GM23248 (cell line): ENCODE measurements around the gene RALY. TPM values are rescaled to one million over a fixed set of nuclear protein-coding genes. Genes with fewer than 3 reads are reported as not detected.

Experiments used
- DNase-seq: peaks from one replicate; pipeline ENCODE4 v3.0.0-alpha.2; 2015
- H2AFZ ChIP-seq: fragments of 200-600 bp; sonication (generic); 2 replicates; pipeline ENCODE4 v1.6.1; 2016; ENCODE audit warnings: antibody characterized with exemption
- H3F3A ChIP-seq: fragments of 200-600 bp; sonication (generic); 2 replicates; pipeline ENCODE4 v1.6.1; 2016; ENCODE audit warnings: mild to moderate bottlenecking, antibody characterized with exemption, mixed run types; ENCODE audit not compliant: insufficient read depth
- H3K27ac ChIP-seq: fragments of 200-600 bp; sonication (generic); 2 replicates; pipeline ENCODE4 v1.5.1; 2016; ENCODE audit warnings: mild to moderate bottlenecking
- H3K27me3 ChIP-seq: fragments of 200-600 bp; sonication (generic); replicated peaks from 2 replicates; pipeline ENCODE4 v1.6.1; 2016; ENCODE audit warnings: mild to moderate bottlenecking; ENCODE audit not compliant: insufficient read depth
- H3K36me3 ChIP-seq: fragments of 200-600 bp; sonication (generic); 2 replicates; pipeline ENCODE4 v1.6.1; 2016; ENCODE audit warnings: low read depth, mild to moderate bottlenecking
- H3K4me1 ChIP-seq: fragments of 200-600 bp; sonication (generic); 2 replicates; pipeline ENCODE4 v1.6.1; 2016; ENCODE audit warnings: mild to moderate bottlenecking; ENCODE audit not compliant: insufficient read depth
- H3K4me2 ChIP-seq: fragments of 200-600 bp; sonication (generic); one replicate; pipeline ENCODE4 v1.6.1; 2016; ENCODE audit warnings: mild to moderate bottlenecking; ENCODE audit not compliant: unreplicated experiment
- H3K4me3 ChIP-seq: fragments of 200-600 bp; sonication (generic); 2 replicates; pipeline ENCODE4 v1.5.1; 2016; ENCODE audit warnings: mild to moderate bottlenecking
- H3K79me2 ChIP-seq: fragments of 200-600 bp; sonication (generic); 2 replicates; pipeline ENCODE4 v1.6.1; 2016; ENCODE audit warnings: mild to moderate bottlenecking; ENCODE audit not compliant: insufficient read depth
- H3K9ac ChIP-seq: fragments of 200-600 bp; sonication (generic); 2 replicates; pipeline ENCODE4 v1.6.1; 2016; ENCODE audit warnings: mild to moderate bottlenecking
- H3K9me2 ChIP-seq: fragments of 200-600 bp; sonication (generic); 2 replicates; pipeline ENCODE4 v1.6.1; 2016; ENCODE audit warnings: mixed run types, mild to moderate bottlenecking, moderate library complexity; ENCODE audit not compliant: insufficient read depth
- H3K9me3 ChIP-seq: fragments of 200-600 bp; sonication (generic); one replicate; pipeline ENCODE4 v1.6.1; 2017; ENCODE audit warnings: low read depth
- H4K20me1 ChIP-seq: fragments of 200-600 bp; sonication (generic); 2 replicates; pipeline ENCODE4 v1.6.0; 2016; ENCODE audit not compliant: insufficient read depth
- EZH2 ChIP-seq: fragments of 200-600 bp; sonication (generic); IDR thresholded peaks from 2 replicates; pipeline ENCODE4 v1.6.1; 2018; ENCODE audit warnings: antibody characterized with exemption, mild to moderate bottlenecking; ENCODE audit not compliant: insufficient read depth, poor library complexity, severe bottlenecking
- EZH2phosphoT487 ChIP-seq: fragments of 200-600 bp; sonication (generic); IDR thresholded peaks from 2 replicates; pipeline ENCODE4 v1.6.1; 2018; ENCODE audit warnings: antibody characterized with exemption, moderate library complexity, mild to moderate bottlenecking, low read depth; ENCODE audit not compliant: insufficient read depth
- WGBS, 2 experiments: methylation state at CpG; one replicate each; pipeline ENCODE4 v1.1.6; 2015 to 2017; ENCODE audit warnings: low lambda C conversion rate in 2 of 2, low coverage in 1 of 2; ENCODE audit errors: missing lambda C conversion rate in 2 of 2; 5-methylcytosine and 5-hydroxymethylcytosine counted together
- in situ Hi-C: fragments of 300-500 bp; cut with MboI; formaldehyde crosslinking; loops from 2 replicates; pipeline ENCODE4 v1.15.0; 2020
- polyA plus RNA-seq: library from polyadenylated mRNA; unstranded; fragments of >200 nt; fragmentation: Nextera tagmentation; extraction: Ambion mirVana; gene quantifications from 2 replicates; pipeline ENCODE4 v1.2.1, GENCODE V29; 2016
- total RNA-seq: library from RNA; depleted of rRNA; stranded (reverse); fragments of >200 nt; shearing (Covaris generic); gene quantifications from 2 replicates; pipeline ENCODE4 v1.2.3, GENCODE V29; 2014

RALY gene
- total and polyA plus RNA-seq, 2 experiments from 2014 or later, result 66.3 to 107 TPM

DNA sequence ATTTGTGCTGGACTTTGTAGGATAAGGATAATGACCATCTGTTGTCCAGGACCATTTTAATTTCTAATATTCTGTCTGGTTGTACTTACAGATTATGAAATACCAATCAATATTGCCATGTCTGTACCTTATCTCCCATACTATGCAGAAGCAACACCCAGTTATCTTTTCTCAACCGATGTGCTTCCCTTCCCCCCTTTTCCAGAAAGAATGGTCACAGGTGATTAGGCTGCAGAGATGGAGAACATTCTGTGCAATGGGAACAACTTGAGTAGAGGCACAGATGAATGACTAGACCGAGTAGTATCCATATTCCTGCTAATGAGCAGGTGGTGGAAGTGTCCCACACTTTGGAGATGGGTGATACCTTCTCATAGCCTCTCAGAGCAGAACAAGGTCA is 10.5 kb downstream of the RALY start:
- Histone ChIP-seq H3K9ac (no peak overlapping the region), H3K4me1 (0 out of 2 replicates have a peak, but pooled peaks cover 4% of the 10 kb centered on the region), H3K36me3 (no peaks in the 10 kb centered on the region), H3K4me2 (no peak overlapping the region), H3K4me3 (no peak overlapping the region), H3K9me2 (no peaks in the 10 kb centered on the region), H3K79me2 (peaks cover 99% of the 10 kb centered on the region), H3K27me3 (no peaks in the 10 kb centered on the region), H4K20me1 (peaks cover 9% of the 10 kb centered on the region; the same call in 1 of the 2 replicates), H3K9me3 (no peaks in the 10 kb centered on the region), H3K27ac (no peak overlapping the region), H2AFZ (no peak overlapping the region), H3F3A (no peaks in the 10 kb centered on the region)
- in situ Hi-C loops, result no loop called here
- DNase-seq, result no peak
- 98 to 100% methylated on average over 2 of the region's 2 CpGs for WGBS, 2 experiments
- TF ChIP-seq EZH2, result no peak
- no peak for TF ChIP-seq EZH2phosphoT487

GRCh38 chr20:34004790-34005457 is 11.2 kb downstream of the RALY start:
- 95 to 98% methylated on average over 11 of the region's 11 CpGs for WGBS, 2 experiments
- H4K20me1 ChIP-seq, result peaks cover 14% of the 10 kb centered on the region; the same call in 1 of the 2 replicates
- H2AFZ ChIP-seq, result no peak overlapping the region
- no peaks in the 10 kb centered on the region for H3K4me1 ChIP-seq
- in situ Hi-C loops, result no loop called here
- H3K27ac ChIP-seq, result no peak overlapping the region
- H3K27me3 ChIP-seq, result no peaks in the 10 kb centered on the region
- DNase-seq, result no peak
- H3K9ac ChIP-seq, result no peak overlapping the region
- no peaks in the 10 kb centered on the region for H3K36me3 ChIP-seq
- H3K9me3 ChIP-seq, result no peaks in the 10 kb centered on the region
- H3K9me2 ChIP-seq, result no peaks in the 10 kb centered on the region
- H3F3A ChIP-seq, result no peaks in the 10 kb centered on the region
- peaks cover 99% of the 10 kb centered on the region for H3K79me2 ChIP-seq
- no peak overlapping the region for H3K4me2 ChIP-seq
- H3K4me3 ChIP-seq, result no peak overlapping the region
- TF ChIP-seq EZH2, result no peak
- TF ChIP-seq EZH2phosphoT487, result no peak

DNA sequence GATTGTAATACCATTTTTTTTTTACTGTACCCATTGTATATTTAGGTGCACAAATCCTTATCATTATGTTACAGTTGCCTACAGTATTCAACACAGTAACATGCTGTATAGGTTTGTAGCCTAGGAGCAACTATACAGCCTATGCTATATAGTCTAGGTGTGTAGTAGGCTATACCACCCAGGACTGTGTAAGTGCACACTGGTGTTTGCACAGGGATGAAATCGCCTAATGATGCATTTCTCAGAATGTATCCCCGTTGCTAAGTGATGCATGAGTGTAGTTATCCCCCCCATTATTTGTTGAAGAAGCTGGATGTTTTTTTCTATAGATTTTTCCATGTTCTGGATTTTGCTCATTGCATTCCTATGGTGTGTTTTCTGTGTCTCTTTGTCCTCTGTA is 12.9 kb downstream of the RALY start:
- DNase-seq, result no peak
- WGBS, 2 experiments, result 96 to 100% methylated on average over 2 of the region's 2 CpGs
- Histone ChIP-seq H3K4me3 (no peak overlapping the region), H3K79me2 (peaks cover 99% of the 10 kb centered on the region), H3K36me3 (no peaks in the 10 kb centered on the region), H3K9ac (no peak overlapping the region), H3F3A (no peaks in the 10 kb centered on the region), H3K4me1 (no peaks in the 10 kb centered on the region), H4K20me1 (peaks cover 24% of the 10 kb centered on the region; the same call in 1 of the 2 replicates), H3K27me3 (no peaks in the 10 kb centered on the region), H3K9me2 (no peaks in the 10 kb centered on the region), H3K27ac (no peak overlapping the region), H3K9me3 (no peaks in the 10 kb centered on the region), H3K4me2 (no peak overlapping the region), H2AFZ (no peak overlapping the region)
- TF ChIP-seq EZH2phosphoT487 (no peak), EZH2 (no peak)
- in situ Hi-C loops, result no loop called here

DNA sequence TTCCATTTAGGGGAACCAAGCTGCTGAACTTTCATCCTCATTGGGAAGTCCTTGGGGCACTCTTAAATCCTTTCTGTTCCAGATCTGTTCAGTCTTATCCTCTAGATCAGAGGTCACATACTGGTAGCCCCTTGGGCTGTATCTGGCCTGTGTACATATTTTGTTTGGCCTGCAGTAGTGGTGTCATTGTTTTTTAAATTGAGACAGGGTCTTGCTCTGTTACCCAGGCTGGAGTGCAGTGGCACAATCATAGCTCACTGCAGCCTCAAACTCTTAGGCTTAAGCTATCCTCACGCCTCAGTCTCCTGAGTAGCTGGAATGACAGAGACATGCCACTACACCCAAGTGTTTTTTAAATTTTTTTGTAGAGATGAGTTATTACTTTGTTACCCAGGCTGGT is 14.8 kb downstream of the RALY start:
- no peak for TF ChIP-seq EZH2
- no peak for TF ChIP-seq EZH2phosphoT487
- Histone ChIP-seq H4K20me1 (peaks cover 31% of the 10 kb centered on the region; the same call in 1 of the 2 replicates), H3K27me3 (no peaks in the 10 kb centered on the region), H3K4me3 (no peak overlapping the region), H3K4me1 (no peaks in the 10 kb centered on the region), H3K79me2 (peaks cover 99% of the 10 kb centered on the region), H3K4me2 (no peak overlapping the region), H3K9ac (no peak overlapping the region), H3K27ac (no peak overlapping the region), H3K9me2 (no peaks in the 10 kb centered on the region), H3K36me3 (no peaks in the 10 kb centered on the region), H3F3A (no peaks in the 10 kb centered on the region), H2AFZ (no peak overlapping the region), H3K9me3 (no peaks in the 10 kb centered on the region)
- in situ Hi-C loops, result no loop called here
- WGBS, 2 experiments, result 89 to 100% methylated on average over 1 of the region's 1 CpG
- no peak for DNase-seq
